Measurements from ENCODE around the gene ELP4.

DNA sequence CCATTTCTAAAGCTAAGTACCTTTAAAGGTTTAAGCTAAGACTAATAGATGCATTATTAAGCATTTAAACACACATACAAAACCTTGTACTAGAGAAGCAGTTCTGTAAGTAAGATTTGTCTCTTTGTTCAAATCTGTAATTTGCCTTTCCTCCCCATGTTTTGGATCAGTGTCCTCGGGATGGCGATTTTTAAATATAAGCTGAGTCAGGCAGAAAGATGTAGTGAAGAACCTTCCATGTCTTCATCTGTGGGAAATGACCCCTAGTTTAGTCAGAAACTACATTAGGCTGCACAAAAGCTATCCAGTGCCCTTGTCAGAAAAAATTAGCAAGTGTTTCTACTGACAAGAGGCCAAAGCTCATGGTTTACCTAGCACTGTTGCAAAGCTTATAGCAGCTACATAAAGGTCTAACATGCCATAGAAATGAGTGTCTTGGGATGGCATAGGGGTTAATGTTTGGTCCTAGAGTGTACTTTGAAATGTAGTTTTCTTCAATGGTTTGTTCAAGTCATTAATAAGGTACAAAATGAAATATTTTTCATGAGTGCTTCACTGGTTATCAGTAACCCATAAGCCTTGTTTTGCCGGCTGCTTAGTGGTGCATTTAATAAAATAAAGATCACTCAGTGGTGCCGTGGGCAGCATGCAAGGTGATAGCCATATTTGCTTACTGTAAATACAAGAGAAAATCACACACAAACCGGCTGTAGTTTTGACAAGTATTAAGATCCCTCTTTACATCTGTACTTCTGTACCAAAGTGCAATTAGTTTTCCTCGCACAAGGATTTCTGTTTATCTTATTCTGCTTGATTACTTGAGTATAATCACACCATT, 139.8 kb downstream of the ELP4 start:
- no peak for TF ChIP-seq EZH2 (IDR thresholded peaks at IDR 0.05; ENCODE audit: borderline replicate concordance)
- TF ChIP-seq, protein P1, sequence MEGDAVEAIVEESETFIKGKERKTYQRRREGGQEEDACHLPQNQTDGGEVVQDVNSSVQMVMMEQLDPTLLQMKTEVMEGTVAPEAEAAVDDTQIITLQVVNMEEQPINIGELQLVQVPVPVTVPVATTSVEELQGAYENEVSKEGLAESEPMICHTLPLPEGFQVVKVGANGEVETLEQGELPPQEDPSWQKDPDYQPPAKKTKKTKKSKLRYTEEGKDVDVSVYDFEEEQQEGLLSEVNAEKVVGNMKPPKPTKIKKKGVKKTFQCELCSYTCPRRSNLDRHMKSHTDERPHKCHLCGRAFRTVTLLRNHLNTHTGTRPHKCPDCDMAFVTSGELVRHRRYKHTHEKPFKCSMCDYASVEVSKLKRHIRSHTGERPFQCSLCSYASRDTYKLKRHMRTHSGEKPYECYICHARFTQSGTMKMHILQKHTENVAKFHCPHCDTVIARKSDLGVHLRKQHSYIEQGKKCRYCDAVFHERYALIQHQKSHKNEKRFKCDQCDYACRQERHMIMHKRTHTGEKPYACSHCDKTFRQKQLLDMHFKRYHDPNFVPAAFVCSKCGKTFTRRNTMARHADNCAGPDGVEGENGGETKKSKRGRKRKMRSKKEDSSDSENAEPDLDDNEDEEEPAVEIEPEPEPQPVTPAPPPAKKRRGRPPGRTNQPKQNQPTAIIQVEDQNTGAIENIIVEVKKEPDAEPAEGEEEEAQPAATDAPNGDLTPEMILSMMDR (IDR thresholded peaks at IDR 0.05; ENCODE audit: poor library complexity) = no peak
